Measurements from ENCODE around the gene RAB8B.

Gene RAB8B

GRCh38 chr15:63160638-63161037 is 28.8 kb upstream of the RAB8B start:
- H3K27me3 ChIP-seq, result no peaks in the 10 kb centered on the region
- no peak for TF ChIP-seq CTCF (IDR thresholded peaks at IDR 0.05)
- no peak for DNase-seq
- H3K4me3 ChIP-seq, result no peak overlapping the region
- no peak overlapping the region for H3K27ac ChIP-seq
- no peaks in the 10 kb centered on the region for H3K9me3 ChIP-seq
- H3K36me3 ChIP-seq, result peaks cover 0 to 5% (median 0%) of the 10 kb centered on the region in 3 donors
- peaks cover 0 to 12% (median 0%) of the 10 kb centered on the region in 4 donors for H3K4me1 ChIP-seq
- intact Hi-C loops (cut with DNase I; ENCODE audit: low total_unique reads), result no loop called here

GRCh38 chr15:63163217-63163616 is 26.2 kb upstream of the RAB8B start:
- Histone ChIP-seq H3K4me1 (peaks cover 0 to 5% (median 0%) of the 10 kb centered on the region in 4 donors), H3K4me3 (no peak overlapping the region), H3K36me3 (peaks cover 0 to 5% (median 0%) of the 10 kb centered on the region in 3 donors), H3K27me3 (no peaks in the 10 kb centered on the region), H3K9me3 (no peaks in the 10 kb centered on the region), H3K27ac (no peak overlapping the region)
- no peak for TF ChIP-seq CTCF (IDR thresholded peaks at IDR 0.05)
- DNase-seq, result no peak
- intact Hi-C loops (cut with DNase I; ENCODE audit: low total_unique reads), result no loop called here

- H3K36me3 ChIP-seq, result peaks cover 0 to 5% (median 0%) of the 10 kb centered on the region in 3 donors
- no peaks in the 10 kb centered on the region for H3K9me3 ChIP-seq
- no peak overlapping the region for H3K27ac ChIP-seq
- H3K4me1 ChIP-seq, result no peaks in the 10 kb centered on the region
- DNase-seq, result no peak
- intact Hi-C loops (cut with DNase I; ENCODE audit: low total_unique reads), result no loop called here
- H3K4me3 ChIP-seq, result no peak overlapping the region
- no peaks in the 10 kb centered on the region for H3K27me3 ChIP-seq
- TF ChIP-seq CTCF (IDR thresholded peaks at IDR 0.05), result no peak
Measured at GRCh38 chr15:63165166-63165859, 24.1 kb upstream of the RAB8B start.

GRCh38 chr15:63166219-63166618 is 23.2 kb upstream of the RAB8B start:
- H3K27ac ChIP-seq, result no peak overlapping the region
- no peaks in the 10 kb centered on the region for H3K9me3 ChIP-seq
- TF ChIP-seq CTCF (IDR thresholded peaks at IDR 0.05), result no peak
- H3K36me3 ChIP-seq, result peaks cover 0 to 5% (median 0%) of the 10 kb centered on the region in 3 donors
- no peaks in the 10 kb centered on the region for H3K4me1 ChIP-seq
- DNase-seq, result no peak
- H3K27me3 ChIP-seq, result no peaks in the 10 kb centered on the region
- intact Hi-C loops (cut with DNase I; ENCODE audit: low total_unique reads), result no loop called here
- H3K4me3 ChIP-seq, result no peak overlapping the region

- TF ChIP-seq CTCF (IDR thresholded peaks at IDR 0.05), result no peak
- no peaks in the 10 kb centered on the region for H3K36me3 ChIP-seq
- no peak overlapping the region for H3K27ac ChIP-seq
- no peak for DNase-seq
- H3K9me3 ChIP-seq, result no peaks in the 10 kb centered on the region
- no peak overlapping the region for H3K4me3 ChIP-seq
- intact Hi-C loops (cut with DNase I; ENCODE audit: low total_unique reads), result no loop called here
- H3K4me1 ChIP-seq, result no peaks in the 10 kb centered on the region
- H3K27me3 ChIP-seq, result no peaks in the 10 kb centered on the region
Measured at GRCh38 chr15:63169788-63170187, 19.6 kb upstream of the RAB8B start.

Measured in tibial artery (tissue), 4 donors.